ENCODE measurements around the gene MTHFD1L.

Gene MTHFD1L

DNA sequence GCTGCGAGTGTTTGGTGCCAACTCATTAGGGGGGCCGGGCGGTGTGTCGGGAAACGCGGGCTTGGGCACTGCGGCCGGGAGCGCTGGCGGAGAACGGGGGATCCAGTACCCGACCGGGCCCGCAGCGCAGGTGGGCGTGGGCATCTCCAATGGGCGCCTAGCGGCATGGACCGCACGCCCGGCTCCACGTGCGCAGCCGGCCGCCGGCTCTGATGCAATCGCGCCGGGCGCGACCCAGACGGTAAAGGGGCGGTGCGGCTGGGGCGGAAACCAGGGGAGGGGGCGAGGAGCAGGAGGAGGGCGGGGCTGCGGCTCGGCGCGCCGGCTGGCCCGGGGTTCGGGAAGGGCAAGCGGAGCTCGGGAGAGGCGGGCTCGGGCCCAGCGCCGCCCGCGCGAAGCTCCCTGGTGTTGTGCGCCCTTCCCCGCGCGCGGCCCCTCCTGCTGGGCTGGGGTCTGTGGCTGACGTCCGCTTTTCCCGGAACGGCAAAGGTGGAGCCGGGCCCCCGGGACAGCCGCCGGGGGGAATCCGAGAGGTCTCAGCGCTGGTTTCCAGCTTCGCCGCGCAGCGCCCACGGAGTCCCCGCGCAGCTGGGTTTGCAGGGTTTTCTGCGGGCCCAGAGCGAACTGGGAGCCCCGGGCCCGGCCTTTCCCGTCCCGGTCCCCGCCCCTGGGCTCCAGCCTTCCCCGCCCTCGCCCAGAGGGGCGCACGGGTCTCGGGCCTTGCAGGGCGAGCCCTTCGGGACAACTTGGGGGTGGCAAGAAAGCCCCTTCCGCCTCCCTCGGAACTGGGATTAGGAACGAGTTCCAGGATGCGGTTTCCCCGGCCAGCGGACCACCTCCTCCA is 867 bp downstream of the MTHFD1L start:
- peak; percentile 84 for DNase-seq

DNA sequence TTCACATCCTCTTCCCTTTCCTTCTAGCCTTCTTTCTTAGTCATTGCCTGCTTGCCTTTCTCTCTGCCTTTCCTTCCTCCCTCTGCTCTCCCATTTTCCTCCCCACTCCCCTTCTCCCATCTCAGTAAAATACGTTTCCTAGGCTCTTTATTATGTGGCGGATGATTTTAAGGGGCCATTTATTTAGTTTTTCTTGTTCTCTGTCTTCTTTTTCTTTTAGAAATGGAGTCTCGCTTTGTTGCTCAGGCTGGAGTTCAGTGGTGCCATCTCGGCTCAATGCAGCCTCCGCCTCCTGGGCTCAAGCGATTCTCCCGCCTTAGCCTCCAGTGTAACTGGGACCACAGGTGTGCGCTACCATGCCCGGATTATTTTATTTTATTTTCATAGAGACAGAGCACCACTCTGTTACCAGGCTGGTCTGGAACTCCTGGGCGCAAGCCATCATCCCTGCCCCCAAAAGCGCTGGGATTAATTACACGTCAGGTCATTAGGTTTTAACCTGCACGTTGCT is 1.5 kb downstream of the MTHFD1L start:
- DNase-seq = no peak

DNA sequence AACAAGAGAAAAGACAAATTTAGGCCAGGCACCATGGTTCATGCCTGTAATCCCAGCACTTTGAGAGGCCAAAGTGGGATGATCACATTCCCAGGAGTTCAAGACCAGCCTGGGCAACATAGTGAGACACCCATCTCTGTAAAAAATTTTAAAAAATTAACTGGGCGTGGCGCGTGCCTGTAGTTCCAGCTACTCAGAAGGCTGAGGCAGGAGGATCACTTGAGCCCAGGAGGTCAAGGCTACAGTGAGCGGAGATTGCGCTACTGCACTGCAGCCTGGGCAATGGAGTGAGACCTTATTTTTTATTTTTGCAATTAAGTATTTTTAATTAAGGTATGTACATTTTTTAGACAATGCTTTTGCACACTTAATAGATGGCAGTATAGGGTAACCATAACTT is 3.3 kb downstream of the MTHFD1L start:
- no peak for DNase-seq

DNA sequence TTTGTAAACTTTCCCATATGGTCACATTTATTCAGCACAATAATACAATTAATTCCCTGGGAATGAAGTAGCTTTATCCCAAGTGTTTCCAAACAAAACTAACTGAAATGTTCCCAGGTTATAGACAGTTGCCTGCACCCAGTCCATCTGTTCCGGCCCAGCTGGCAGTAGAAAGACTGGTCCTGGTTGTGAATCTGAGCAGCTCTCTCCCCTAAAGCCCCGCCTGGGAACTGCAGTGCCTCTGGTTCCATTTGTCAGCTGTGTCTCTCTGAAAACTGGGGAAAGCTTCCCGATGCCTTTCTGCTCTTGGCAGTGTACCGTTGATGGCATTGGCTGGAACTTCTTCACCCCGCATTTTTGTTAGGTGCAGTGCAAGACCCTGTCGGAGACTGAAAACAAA is 8.7 kb downstream of the MTHFD1L start:
- DNase-seq = no peak

DNA sequence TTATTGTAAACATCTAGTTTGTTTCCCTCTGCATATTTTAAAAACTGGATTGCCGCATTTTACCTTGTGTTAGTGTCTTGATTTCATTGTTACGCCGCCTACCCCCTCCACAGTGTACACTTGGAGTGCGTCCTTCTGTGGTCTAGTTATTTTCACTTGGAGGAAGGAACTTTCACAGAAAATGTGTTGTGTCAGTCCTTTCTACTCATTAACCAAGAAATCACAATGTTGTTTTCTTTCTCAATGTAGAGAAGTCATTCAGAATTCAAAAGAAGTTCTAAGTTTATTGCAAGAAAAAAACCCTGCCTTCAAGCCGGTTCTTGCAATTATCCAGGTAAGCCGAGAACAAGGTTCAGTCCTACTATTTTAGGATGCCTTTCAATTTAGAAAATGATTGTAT is 10.3 kb downstream of the MTHFD1L start:
- DNase-seq = no peak

DNA sequence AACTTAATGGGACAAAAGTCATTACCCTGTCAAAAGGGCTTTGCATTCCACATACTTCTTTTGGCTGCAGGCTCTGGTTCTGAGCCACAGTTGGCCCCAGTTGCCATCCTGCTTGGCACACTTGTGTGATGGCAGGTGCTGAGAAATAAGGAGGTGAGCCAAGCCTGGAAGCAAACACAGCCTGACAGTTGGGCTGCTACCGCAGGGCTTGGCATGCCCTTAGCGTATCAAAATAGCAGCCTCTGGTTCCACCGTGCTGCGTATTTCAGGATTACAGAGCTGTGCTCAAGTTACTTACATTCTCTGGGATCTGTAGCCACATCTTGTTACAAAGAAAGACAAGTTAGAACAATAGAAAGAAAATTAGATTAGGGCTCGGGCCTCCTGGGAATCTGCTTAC is 11.1 kb downstream of the MTHFD1L start:
- no peak for DNase-seq

DNA sequence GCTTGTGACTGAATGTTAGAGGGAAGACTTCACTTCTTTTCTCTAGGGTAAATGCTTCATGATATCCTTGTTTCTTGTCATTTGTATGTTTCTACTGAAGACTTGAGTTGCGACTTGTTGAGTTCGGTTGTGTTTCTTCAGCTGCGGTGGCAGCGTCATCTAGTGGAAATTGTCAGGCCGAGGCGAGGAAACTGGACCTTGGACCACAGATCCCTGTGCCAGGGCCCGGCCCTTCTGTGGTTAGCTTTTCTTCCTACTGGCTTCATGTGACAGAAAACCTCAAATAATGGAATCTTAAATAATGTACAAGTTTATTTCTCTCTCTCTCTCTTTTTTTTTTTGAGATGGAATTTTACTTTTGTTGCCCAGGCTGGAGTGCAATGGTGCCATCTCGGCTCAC is 12.4 kb downstream of the MTHFD1L start:
- no peak for DNase-seq

DNA sequence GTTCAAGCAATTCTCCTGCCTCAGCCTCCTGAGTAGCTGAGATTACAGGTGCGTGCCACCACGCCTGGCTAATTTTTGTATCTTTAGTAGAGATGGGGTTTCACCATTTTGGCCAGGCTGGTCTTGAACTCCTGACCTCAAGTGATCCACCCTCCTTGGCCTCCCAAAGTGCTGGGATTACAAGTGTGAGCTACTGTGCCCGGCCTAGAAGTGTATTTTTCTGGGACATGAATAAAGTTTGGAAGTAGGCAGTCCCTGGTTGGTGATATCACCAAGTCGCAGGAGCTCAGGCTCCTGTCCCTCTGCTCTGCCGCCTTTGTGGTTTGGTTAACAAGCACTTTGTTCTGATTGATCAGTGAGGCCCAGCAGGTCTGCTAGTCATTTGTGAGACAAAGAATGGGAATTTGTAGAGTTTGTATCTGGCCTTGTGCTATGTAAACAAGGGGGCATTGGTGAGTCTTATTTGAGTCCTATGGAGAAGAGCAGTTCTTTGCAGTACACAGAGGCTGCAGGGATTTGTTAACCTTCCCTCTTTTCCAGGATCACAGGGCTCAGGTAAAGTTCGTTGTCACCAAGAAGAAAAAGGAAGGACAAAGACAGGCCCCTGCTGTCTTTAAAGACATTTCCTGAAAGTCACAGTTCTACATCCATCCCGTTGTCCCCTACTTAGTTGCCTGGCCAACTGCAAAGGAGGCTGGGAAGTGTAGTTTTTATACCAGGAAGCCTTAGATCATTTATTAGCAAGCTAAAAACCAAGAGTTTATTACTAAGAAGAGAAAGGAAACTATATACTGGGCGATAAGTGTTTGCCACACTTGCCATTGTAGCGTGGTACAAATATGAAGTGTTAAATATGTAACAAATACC is 13.1 kb downstream of the MTHFD1L start:
- DNase-seq = no peak

DNA sequence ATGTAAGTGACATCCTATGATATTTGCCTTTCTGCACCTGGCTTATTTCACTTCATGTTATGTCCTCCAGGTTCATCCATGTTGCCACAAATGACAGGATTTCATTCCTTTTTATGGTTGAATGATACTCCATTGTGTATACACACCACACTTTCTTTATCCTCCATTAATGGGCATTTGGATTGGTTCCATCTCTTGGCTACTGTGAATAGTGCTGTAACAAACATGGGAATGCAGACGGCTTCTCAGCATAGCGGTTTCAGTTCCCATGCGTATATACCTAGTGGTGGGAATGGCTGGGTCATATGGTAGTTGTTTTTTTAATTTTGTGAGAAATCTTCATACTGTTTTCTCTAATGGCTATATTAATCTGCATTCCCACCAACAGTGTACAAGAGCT is 14.8 kb downstream of the MTHFD1L start:
- no peak for DNase-seq

DNA sequence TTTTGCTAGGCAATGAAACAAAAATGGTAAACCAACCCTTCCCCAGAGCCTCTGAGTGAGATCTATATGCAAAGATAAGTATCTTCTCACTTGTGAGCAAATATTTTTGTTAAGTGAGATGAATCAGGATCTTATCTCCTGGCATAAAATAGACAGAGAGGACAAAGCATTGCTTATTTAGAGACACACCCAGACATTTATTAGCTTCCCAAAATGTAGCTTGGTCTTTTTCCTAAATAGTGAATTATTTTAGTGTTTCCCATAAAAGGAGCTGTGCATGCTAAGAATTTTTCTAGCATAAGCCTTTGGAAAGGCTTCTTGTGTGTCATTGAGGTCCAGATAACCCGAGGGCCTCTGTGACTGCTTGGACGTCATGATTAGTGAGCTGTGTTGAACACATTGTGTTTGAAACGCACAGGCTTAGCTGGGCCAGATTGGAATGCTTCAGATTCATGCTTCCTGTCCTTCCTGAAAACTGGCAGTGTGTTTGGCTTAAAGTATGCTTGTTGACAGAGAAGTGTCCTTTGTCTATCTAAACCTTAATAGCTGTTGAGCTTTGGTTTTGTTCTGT is 16.5 kb downstream of the MTHFD1L start:
- DNase-seq = no peak

DNA sequence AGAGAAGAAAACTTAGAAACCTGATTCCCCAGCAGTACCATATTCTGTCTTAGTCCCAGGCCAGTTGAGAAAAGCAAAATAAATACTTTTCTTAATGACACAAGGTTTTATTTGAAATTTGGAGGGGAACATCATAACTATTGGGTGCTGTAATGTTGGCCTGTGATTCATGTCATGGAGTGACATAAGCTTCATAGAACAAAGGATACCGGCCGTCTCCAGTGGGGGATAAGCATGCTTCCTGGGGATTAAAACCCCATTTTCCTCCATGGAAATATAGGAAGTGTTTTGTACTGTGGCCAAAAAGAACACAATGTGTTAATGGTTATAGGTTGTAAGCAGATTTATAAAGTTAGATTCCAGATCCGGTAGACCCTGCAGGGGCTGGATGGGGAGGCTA is 18.0 kb downstream of the MTHFD1L start:
- DNase-seq = no peak

DNA sequence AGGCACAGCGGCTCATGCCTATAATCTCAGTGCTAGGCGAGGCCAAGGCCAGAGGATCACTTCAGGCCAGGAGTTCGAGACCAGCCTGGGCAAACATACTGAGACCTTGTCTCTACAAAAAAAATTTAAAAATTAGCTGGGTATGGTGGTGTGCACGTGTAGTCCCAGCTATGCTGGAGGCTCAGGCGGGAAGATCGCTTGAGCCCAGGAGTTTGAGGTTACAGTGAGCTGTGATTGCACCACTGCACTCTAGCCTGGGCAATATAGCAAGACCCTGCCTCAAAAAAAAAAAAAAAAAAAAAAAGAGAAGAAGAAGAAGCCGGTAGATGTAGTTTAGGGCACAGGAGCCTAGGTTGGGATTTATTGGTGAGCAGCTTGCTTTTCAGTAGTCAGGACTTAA is 20.7 kb downstream of the MTHFD1L start:
- DNase-seq = no peak

DNA sequence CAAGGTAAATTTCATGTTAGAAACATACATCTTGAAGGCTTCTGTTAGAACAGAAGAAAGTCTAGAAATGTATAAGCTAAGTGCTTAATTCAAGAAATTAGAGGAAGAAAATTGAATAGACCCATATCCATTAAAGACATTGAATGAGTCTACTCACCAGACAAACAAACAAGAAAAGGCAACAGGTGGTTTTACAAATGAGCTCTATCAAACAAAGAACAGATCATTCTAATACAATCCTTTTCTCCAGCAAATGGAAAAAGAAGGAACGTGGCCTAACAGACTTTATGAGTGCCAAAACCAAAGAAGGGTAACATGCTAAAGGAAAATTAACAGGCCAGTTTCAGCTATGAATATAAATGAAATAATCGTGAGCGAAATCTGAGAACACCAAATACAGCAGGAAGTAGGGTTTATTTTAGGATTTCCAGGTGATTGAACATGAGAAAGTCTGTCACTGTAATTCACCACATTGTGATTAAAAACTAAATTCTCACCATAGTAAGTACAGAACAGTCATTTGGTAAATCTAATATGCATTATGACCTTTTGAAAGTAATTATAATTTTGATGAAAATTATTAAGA is 22.6 kb downstream of the MTHFD1L start:
- no peak for DNase-seq

DNA sequence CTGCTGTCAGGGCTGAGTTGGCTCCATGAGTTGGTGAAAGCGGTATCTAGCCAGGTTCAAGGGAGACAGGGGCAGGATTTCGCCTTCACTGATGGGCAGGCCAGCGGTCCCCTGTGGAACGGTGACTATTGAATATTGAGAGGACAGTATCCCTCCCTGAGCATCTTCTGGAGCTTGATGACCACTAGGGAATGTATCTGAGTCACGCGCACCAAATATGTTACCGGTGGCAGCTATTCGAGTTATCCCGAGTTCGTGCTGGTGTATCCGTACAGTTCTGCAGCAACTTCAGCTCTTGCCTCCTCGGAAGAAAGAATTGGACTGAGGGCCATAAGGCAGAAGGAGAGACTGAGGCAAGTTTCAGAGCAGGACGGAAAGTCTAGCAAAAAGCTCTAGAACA is 24.8 kb downstream of the MTHFD1L start:
- no peak for DNase-seq

DNA sequence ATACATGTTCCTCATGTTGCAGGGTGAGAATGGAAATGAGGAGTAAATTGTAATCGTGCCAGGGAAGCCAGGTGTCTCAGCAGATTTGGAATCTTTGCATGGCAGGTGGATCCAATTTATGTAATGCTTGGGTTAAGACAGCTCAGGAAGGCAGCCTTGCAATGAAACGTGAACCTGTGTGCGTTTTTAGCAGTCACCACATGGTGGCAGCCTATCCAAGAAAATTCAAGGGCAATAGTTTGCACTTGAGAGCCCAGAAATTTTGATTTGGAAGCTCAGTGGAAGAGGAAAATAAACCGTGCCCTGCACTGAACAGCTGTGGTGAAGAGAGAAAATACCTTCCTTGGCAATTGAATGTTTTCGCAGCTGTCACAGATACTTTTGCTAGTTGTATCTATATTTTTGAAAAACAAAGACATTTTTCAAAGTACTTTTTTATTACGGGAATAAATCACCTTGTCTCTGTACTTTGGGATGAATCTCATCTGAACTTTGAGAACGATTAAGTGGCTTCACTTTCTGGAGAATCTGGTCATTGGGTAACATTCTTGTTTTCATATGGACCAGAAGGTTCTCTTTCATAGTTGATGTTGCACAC is 26.5 kb downstream of the MTHFD1L start:
- DNase-seq = peak; percentile 61

DNA sequence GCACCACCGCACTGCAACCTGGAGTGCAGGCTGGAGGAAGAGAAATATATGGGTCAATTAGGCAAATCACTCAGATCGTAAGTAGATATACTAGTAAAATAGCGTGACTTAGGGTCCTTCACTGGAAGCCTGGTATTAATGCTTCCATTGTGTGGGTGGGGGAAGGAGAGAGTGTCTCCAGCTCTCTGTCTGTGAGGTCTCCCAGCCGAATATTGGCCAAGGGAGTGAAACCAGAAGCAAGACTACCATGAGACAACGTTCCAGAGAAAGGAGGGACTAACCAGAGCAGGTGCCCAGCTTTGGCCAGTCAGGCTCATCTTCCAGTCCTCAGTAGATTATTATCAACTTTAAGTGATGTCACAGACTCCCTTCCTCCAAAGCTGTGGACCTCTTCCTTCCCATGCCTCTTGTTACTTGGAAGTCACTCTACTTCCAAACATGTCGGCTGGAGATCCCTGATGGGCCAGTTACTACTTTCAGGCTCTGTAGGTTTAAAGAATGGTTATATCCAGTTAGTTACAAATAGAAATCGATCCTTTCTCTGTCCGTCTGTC is 28.8 kb downstream of the MTHFD1L start:
- no peak for DNase-seq

DNA sequence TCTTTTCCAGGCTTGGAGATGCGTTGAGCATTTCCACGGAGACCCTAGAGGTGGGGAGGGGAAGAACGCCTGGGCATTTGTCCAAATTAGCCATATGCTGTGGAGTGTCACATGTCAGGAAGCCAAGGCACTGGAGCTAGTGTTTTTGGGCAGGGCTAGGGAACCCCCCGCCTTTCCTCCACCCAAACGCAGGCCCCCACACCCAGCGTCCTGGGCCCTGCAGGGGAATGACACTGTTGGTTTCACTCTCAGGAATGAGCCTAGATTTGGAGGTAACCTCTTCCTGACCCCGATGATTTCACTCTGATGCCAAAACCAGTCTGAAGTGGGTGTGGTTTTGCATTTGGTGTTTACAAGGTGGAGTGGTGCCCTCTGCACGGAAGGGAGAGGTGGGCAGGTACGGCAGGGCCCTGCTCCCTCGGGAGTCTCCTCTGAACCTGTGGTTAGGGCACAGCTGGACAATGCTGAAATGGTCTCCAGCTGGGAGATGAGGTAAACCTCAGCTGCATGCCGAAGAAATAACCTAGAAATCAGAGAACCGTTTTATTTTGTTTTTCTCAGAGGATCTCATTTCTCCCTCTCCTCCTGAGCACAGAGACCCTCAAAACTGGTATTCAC is 29.5 kb downstream of the MTHFD1L start:
- DNase-seq = peak; percentile 16

DNA sequence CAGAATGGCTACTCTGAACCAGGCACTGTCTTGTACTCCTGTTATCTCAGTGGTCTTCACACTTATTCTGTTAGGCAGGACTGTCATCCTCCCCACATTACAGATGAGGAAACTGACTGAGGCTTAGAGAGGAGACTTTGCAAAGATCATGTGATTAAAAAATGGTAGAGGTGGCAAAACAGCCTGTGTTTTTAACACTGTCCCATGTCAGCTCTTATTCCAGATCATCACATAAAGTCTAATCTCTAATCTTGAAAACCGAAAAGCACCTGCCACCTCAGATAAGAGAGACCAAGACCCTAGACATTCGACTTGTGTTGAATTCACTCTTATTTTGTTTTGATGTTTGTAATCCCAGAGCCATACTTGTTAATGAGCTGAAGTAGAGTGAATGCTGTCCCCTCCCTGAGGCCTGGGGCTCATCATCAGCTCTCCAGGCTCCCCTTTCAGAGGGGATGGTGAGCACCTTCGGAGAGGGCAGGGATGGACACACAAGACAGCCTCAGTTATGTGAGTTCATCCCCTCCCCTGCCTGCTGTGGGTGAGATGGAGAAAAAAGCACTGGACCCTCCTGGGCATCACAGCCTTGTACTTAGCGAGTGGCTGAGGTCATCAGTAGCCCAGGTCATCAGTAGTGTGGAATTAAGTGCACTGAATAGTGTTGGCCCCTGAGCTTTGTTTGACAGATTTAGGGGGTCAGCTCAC is 30.6 kb downstream of the MTHFD1L start:
- no peak for DNase-seq

DNA sequence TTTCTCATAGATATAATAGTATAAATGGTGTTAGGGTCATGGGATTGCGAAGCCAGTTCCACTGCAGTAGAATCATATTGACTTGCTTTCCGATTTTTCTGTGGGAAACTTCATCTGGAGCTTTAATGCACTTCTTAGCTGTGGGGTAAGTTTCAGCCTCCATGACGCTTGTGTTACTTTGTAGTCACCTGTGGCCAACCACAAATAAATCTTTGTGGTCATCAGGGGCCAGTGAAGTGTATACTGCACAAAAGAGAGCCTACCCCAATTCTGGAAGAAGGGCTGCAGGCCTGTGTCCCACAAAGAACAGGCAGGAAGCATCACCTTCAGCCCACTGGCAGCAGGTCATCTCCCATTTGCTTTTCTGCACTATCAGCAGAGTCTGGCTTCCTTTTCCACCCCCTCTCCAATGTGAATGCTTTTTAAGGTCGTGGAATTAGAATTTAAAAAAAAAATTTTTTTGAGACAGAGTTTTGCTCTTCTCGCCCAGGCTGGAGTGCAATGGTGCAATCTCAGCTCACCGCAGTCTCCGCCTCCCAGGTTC is 32.0 kb downstream of the MTHFD1L start:
- DNase-seq = no peak

DNA sequence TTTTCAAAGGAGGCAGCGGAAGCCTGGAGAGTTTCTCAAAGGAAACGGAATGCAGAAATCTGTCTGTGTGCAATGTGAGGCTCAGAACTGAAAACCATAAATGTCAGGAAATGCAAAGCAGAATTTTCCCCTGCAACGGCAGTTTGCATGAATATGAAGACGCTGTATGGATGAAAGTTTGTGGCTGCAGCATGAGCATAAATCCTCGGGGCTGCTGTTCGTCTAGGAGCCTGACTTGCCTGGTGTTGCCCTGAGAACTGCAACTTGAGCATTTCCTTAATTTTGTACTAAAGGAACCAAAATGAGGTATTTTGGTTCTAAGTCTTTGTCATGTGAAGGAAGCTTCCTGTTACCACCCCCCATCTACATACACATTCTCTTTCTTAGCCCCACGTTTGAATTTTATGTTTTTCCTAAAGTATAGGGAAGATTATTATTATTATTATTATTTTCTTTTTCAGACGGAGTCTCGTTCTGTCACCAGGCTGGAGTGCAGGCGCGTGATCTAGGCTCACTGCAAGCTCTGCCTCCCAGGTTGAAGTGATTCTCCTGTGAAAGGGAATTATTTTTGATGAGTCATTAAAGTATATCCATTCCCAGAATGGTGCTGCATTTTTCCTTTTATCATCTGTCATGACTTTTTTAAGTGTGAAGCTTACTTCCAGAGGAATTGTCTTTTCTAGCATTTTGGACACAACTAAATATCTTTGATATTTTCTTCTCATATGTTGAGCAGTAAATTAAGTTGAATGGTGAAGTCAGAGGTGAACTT is 33.1 kb downstream of the MTHFD1L start:
- DNase-seq = no peak

All from stimulated activated CD4-positive, alpha-beta T cell treated with anti-CD3 and anti-CD28 coated beads, Interleukin-4, amount 100 ng/mL, for 24 hours (primary cell).